Muscle layer of colon (tissue), 2 donors: ENCODE results near the gene RBM27.
"Not testable (repeated sequence)": the region's sequence is repeated elsewhere in the genome, so short reads cannot be mapped to it uniquely, and the experiment has no call there.

Experiments used
- H3K27ac ChIP-seq: one replicate; pipeline ENCODE4 v1.7.0; 2013; ENCODE audit warnings: low read depth, mild to moderate bottlenecking, low read length, moderate library complexity
- H3K27me3 ChIP-seq, 2 donors: one replicate each; pipeline ENCODE4 v1.7.0; 2013; ENCODE audit warnings: low read length in 2 of 2, mild to moderate bottlenecking in 2 of 2; ENCODE audit not compliant: insufficient read depth in 2 of 2, control insufficient read depth in 1 of 2
- H3K36me3 ChIP-seq: one replicate; pipeline ENCODE4 v1.7.0; 2013; ENCODE audit warnings: mild to moderate bottlenecking, low read length; ENCODE audit not compliant: insufficient read depth
- H3K4me1 ChIP-seq: one replicate; pipeline ENCODE4 v1.7.0; 2013; ENCODE audit warnings: mild to moderate bottlenecking, low read length; ENCODE audit not compliant: insufficient read depth
- H3K4me3 ChIP-seq, 2 donors: one replicate each; pipeline ENCODE4 v1.7.0; 2013; ENCODE audit warnings: low read length in 2 of 2, low read depth in 1 of 2, mild to moderate bottlenecking in 1 of 2, moderate library complexity in 1 of 2
- H3K9ac ChIP-seq: one replicate; pipeline ENCODE4 v1.7.0; 2013; ENCODE audit warnings: low read length
- H3K9me3 ChIP-seq: one replicate; pipeline ENCODE4 v1.7.0; 2013; ENCODE audit warnings: mild to moderate bottlenecking, low read length
- donor health status: abdominal sarcoma.
- donor health status: Adenocarcinoma of cecum.

Gene RBM27

DNA sequence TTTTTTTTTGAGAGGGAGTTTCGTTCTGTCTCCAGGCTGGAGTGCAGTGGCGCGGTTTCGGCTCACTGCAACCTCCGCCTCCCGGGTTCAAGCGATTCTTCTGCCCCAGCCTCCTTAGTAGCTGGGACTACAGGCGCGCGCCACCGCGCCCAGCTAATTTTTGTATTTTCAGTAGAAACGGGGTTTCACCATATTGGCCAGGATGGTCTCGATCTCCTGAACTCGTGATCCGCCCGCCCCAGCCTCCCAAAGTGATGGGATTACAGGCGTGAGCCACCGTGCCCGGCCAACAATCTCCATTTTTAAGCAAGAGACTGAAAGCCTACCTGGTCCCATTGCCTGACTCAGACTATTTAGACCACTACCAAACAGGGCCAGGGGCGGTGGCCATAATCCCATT is 20.0 kb upstream of the RBM27 start:
- not testable (repeated sequence) for H3K9me3 ChIP-seq, H3K27me3 ChIP-seq, H3K4me1 ChIP-seq, H3K9ac ChIP-seq, H3K36me3 ChIP-seq
- Histone ChIP-seq H3K27ac (peak overlapping the region; percentile 88), H3K4me3 (peak overlapping the region in 1 of 2 donors; percentile 60)

DNA sequence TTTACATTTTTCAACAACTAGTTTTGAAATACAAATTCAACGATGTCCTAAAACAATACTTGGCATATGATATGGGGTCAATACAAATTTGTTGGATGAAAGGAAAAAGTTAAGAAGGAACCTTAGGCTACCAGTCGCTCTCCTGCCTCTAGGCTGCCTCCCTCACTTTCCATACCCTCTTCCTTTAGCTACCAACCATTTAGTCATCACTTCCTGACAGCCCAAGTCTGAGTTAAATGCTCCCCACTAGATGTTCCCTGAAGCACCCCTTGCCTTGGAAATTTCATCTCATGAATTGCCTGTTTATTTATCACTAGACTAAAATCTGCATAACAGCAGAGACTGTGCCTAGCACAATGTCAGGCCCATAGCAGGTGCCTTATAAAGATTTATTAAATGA is 18.2 kb upstream of the RBM27 start:
- no peak overlapping the region for H3K27ac ChIP-seq
- H3K4me3 ChIP-seq = no peak overlapping the region
- H3K4me1 ChIP-seq = peaks cover 9% of the 10 kb centered on the region
- H3K27me3 ChIP-seq = no peaks in the 10 kb centered on the region
- no peak overlapping the region for H3K9ac ChIP-seq
- no peaks in the 10 kb centered on the region for H3K36me3 ChIP-seq
- no peaks in the 10 kb centered on the region for H3K9me3 ChIP-seq

DNA sequence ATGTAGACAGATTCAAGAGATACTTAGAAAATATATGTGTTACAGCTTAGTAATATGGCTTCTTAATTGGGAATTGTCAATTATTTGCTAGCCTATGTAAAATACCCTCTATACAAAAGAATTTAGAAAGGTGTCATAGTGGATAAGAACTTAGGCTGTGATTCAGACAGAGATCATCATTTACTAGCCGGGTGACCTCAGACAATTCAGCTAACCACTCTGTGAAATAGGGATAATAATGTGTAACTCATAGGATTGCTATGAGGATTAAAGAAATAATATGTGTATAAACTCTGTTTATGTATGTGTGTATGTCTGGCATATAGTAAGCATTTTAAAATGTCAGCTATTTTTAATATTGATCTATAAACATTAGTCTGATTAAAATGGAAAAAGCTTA is 15.0 kb upstream of the RBM27 start:
- H3K9ac ChIP-seq = no peak overlapping the region
- H3K36me3 ChIP-seq = no peaks in the 10 kb centered on the region

GRCh38 chr5:146192571-146193043 is 10.8 kb upstream of the RBM27 start:
- no peak overlapping the region for H3K27ac ChIP-seq
- no peak overlapping the region for H3K4me3 ChIP-seq
- no peaks in the 10 kb centered on the region for H3K9me3 ChIP-seq
- H3K36me3 ChIP-seq = no peaks in the 10 kb centered on the region
- no peak overlapping the region for H3K9ac ChIP-seq
- no peaks in the 10 kb centered on the region for H3K4me1 ChIP-seq
- H3K27me3 ChIP-seq = no peaks in the 10 kb centered on the region

More for the DNA sequence above, 15.0 kb upstream of the RBM27 start:
- no peaks in the 10 kb centered on the region for H3K4me1 ChIP-seq
- H3K4me3 ChIP-seq = no peak overlapping the region
- H3K27ac ChIP-seq = no peak overlapping the region
- H3K9me3 ChIP-seq = no peaks in the 10 kb centered on the region
- no peaks in the 10 kb centered on the region for H3K27me3 ChIP-seq

DNA sequence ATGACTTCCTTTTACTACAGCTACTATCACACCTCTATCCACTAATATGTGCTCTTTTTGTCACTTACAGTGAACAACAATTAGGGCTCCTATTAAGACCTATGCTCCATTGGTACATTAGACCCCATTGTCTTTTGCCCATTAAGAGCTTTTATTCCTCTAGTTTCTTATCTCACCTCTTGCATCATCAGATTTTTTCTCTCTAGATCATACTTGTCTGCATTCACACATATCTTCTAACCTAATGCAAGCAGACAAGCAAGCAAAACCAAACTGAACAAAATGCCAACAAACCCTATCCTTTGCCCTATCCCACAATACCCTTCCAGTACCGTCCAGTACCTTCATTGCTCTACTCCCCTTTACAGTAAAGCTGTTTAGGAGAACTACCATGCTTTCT is 10.1 kb upstream of the RBM27 start:
- Histone ChIP-seq H3K4me1 (no peaks in the 10 kb centered on the region), H3K36me3 (no peaks in the 10 kb centered on the region), H3K27ac (no peak overlapping the region), H3K9me3 (no peaks in the 10 kb centered on the region), H3K4me3 (no peak overlapping the region), H3K9ac (no peak overlapping the region), H3K27me3 (no peaks in the 10 kb centered on the region)

GRCh38 chr5:146194997-146195396 is 8.4 kb upstream of the RBM27 start:
- not testable (repeated sequence) for H3K9me3 ChIP-seq, H3K36me3 ChIP-seq, H3K27ac ChIP-seq, H3K4me1 ChIP-seq, H3K4me3 ChIP-seq, H3K9ac ChIP-seq, H3K27me3 ChIP-seq

DNA sequence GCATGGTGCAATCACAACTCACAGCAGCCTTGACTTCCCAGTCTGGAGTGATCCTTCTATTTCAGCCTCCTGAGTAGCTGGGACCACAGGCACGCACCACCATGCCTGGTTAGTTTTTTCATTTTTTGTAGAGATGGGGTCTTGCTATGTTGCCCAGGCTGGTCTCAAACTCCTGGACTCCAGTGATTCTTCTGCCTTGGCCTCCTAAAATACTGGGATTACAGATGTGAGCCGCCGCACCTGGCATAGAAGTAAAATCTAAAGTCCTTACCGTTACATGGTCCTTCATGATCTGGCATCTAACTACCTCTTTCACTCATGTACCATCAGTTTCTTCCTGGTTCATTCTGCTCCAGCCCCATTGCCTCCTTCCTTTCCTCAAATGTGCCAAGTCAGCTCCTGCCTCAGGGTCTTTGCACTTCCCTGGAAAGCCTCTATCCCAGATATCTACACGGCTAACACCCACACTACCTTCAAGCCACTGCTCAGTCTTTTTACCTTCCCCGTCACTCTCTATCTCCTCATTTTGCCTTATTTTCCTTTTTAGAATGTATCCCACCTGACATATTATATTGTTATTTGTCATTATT is 6.9 kb upstream of the RBM27 start:
- no peak overlapping the region for H3K27ac ChIP-seq
- H3K9ac ChIP-seq = no peak overlapping the region
- no peaks in the 10 kb centered on the region for H3K27me3 ChIP-seq
- H3K4me1 ChIP-seq = no peaks in the 10 kb centered on the region
- no peaks in the 10 kb centered on the region for H3K9me3 ChIP-seq
- H3K36me3 ChIP-seq = no peaks in the 10 kb centered on the region
- H3K4me3 ChIP-seq = no peak overlapping the region

DNA sequence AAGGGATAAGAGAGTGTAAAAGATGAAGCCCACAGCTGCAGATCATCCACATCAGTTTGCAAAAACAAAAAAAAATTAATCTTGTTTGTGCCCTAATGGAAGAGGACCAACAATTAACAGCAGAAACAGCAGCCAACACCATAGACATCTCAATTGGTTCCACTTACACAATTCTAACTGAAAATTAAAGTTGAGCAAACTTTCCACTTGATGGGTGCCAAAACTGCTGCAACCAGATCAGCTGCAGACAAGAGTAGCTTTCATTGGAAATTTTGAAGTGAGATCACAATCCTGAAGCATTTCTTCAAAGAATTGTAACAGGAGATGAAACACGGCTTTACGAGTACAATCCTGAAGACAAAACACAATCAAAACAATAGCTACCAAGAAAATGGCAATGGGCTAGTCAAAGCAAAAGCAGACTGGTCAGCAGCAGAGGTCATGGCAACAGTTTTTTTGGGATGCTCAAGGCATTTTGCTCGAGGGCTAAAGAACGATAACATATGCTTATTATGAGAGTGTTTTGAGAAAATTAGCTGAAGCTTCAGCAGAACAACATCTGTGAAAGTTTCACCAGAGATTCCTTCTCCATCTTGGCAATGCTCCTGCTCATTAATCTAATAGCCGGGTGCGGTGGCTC is 4.1 kb upstream of the RBM27 start:
- Histone ChIP-seq H3K27ac (no peak overlapping the region), H3K9me3 (no peaks in the 10 kb centered on the region), H3K4me1 (peaks cover 7% of the 10 kb centered on the region), H3K27me3 (no peaks in the 10 kb centered on the region), H3K4me3 (no peak overlapping the region), H3K36me3 (no peaks in the 10 kb centered on the region), H3K9ac (no peak overlapping the region)

- not testable (repeated sequence) for H3K36me3 ChIP-seq, H3K9me3 ChIP-seq, H3K9ac ChIP-seq, H3K27ac ChIP-seq, H3K27me3 ChIP-seq, H3K4me3 ChIP-seq
- peaks cover 24% of the 10 kb centered on the region for H3K4me1 ChIP-seq
Measured at GRCh38 chr5:146201795-146202194, 1.6 kb upstream of the RBM27 start.

- Histone ChIP-seq H3K27ac (peak overlapping the region; percentile 97), H3K27me3 (no peaks in the 10 kb centered on the region)
Measured at GRCh38 chr5:146203872-146204192, 427 bp downstream of the RBM27 start.

GRCh38 chr5:146205499-146206202 is 2.2 kb downstream of the RBM27 start:
- H3K4me3 ChIP-seq = no peak overlapping the region
- no peaks in the 10 kb centered on the region for H3K36me3 ChIP-seq
- H3K9me3 ChIP-seq = no peaks in the 10 kb centered on the region
- H3K4me1 ChIP-seq = peaks cover 43% of the 10 kb centered on the region
- H3K9ac ChIP-seq = no peak overlapping the region
- no peaks in the 10 kb centered on the region for H3K27me3 ChIP-seq
- H3K27ac ChIP-seq = no peak overlapping the region

More at GRCh38 chr5:146203872-146204192, 427 bp downstream of the RBM27 start:
- Histone ChIP-seq H3K9me3 (no peaks in the 10 kb centered on the region), H3K4me3 (peak overlapping the region; percentile 68 to 88), H3K4me1 (peaks cover 30% of the 10 kb centered on the region), H3K36me3 (no peaks in the 10 kb centered on the region), H3K9ac (peak overlapping the region; percentile 75)

- Histone ChIP-seq H3K4me3 (no peak overlapping the region), H3K9me3 (no peaks in the 10 kb centered on the region), H3K27me3 (no peaks in the 10 kb centered on the region), H3K9ac (no peak overlapping the region), H3K36me3 (no peaks in the 10 kb centered on the region), H3K27ac (no peak overlapping the region), H3K4me1 (peaks cover 43% of the 10 kb centered on the region)
Measured at GRCh38 chr5:146206257-146206656, 2.9 kb downstream of the RBM27 start.
